ENCODE measurements around the gene RCVRN. TPM values are rescaled to one million over a fixed set of nuclear protein-coding genes. Genes with fewer than 3 reads are reported as not detected.
"Not testable (repeated sequence)": the region's sequence is repeated elsewhere in the genome, so short reads cannot be mapped to it uniquely, and the experiment has no call there.

Gene RCVRN
- total RNA-seq, 4 donors from 2014 or later = 0.42 to 1.9 (median 0.69) TPM

DNA sequence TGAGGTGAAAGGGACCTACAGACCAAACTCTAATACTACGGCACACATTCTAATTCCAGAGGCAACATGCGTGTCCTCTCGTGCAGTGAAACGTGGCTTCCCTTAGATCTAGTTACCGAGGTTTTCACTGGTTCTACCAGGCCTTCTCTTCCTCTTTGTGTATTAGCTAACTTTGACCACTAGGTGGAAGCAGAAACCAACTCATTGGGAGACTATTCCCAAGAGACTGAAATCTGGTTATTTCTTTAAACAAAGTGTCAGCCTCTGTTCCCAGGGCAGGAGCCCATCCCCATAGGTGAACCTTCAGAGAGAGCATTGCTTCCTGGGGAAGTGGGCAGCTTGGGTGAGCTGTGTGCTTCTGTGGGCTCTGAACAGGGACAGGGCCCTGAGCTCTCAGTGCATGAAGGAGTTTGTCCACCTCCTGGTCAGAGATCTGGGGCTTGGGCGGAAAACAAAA lies 19.7 kb upstream of the RCVRN start:
- Histone ChIP-seq H3K9me3 (no peaks in the 10 kb centered on the region), H3K4me3 (no peak overlapping the region), H3K27me3 (no peaks in the 10 kb centered on the region), H3K36me3 (peaks cover 17% of the 10 kb centered on the region), H3K27ac (no peak overlapping the region), H3K4me1 (no peaks in the 10 kb centered on the region)
- no peak for TF ChIP-seq EP300 (IDR thresholded peaks at IDR 0.05)
- TF ChIP-seq CTCF (IDR thresholded peaks at IDR 0.05) = peak; percentile 67 to 81
- 15% methylated on average over 6 of the region's 6 CpGs for WGBS
- DNase-seq (ENCODE audit: low spot score in 2 of 2) = no peak

DNA sequence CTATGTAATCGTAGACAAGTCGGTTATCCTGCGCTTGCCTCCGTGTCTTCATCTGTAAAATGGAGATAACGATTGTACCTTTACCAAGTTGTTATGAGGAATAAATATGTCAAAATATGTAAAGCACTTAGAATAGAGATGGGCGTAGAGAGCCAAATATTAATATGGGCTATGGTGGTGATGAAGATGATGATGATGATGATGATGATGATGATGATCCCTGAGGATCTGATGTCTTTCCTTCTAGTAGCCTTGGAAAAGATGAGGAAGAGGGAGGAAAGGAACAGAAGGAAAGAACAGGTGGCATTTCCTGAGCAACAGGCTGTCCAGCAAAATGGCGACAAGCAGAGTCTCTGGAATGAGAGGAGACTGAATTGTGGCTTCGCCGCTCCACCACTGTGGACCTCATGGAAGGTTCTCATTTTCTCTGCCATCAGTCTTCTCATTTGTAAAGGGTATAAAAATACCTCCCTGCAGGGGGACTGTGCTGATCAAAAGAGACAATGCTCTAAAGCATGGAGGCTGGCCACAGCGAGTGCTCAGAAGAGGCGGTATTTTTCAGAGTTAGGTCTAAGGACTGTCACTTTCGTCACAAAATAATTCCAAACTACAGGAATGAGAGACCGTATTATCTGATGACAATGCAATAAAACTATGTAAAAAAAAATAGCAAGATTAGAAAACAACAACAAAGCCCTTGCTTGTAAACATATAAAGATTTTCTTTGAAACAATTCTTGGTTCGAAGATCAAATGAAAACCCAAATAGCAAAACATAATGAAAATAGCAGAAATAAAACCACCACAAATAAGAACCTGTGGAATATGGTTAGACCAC lies 17.2 kb upstream of the RCVRN start:
- DNase-seq (ENCODE audit: low spot score in 2 of 2) = no peak
- WGBS = 90% methylated on average over 14 of the region's 14 CpGs
- no peaks in the 10 kb centered on the region for H3K4me1 ChIP-seq
- H3K27me3 ChIP-seq = no peaks in the 10 kb centered on the region
- no peaks in the 10 kb centered on the region for H3K9me3 ChIP-seq
- no peak overlapping the region for H3K4me3 ChIP-seq
- no peak overlapping the region for H3K27ac ChIP-seq
- peaks cover 35% of the 10 kb centered on the region for H3K36me3 ChIP-seq
- TF ChIP-seq POLR2AphosphoS5 (IDR thresholded peaks at IDR 0.05) (no peak), POLR2A (IDR thresholded peaks at IDR 0.05) (no peak)

DNA sequence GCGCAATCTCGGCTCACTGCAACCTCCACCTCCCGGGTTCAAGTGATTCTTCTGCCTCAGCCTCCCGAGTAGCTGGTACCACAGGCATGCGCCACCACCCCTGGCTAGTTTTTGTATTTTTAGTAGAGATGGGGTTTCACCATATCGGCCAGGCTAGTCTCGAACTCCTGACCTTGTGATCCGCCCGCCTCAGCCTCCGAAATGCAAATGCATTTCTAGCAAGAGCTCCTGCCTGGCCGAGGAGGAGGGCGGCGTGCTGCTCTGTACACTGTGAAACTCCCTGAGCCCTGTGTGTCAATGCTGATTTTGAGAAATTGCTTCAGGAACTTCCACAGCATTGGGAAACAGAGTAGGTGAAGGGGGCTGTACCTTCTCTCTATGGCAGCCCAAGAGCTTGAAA lies 16.1 kb upstream of the RCVRN start:
- not testable (repeated sequence) for H3K27ac ChIP-seq; H3K4me1 ChIP-seq; H3K4me3 ChIP-seq; DNase-seq (ENCODE audit: low spot score in 2 of 2); H3K27me3 ChIP-seq; H3K9me3 ChIP-seq
- peaks cover 40% of the 10 kb centered on the region for H3K36me3 ChIP-seq
- WGBS = 88% methylated on average over 13 of the region's 13 CpGs

DNA sequence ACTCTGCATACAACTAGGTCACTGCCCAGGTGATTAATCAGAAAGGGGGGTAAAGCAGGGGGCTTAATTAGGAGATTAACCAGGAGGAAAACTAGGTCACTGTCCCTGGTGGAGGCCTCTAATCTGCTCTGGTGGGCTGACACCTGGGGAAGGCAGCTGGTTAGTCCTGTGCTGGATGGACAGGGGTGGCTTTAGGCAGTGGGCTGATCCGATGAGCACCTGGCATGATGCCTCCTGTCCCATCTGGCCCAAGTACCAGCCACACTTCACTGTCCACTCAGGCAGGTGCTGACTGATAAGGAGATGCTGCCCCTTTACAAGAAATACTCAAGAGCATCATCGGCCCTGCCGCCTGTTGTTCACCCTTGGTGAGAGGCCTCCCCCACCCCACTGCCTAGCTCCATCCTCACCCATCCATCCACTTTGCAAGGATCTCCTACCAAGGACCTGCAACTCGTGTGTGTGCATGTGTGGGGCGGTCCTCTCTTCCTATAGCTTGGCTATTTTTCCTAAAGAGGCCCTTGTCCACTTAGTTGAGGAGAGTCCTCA lies 13.8 kb upstream of the RCVRN start:
- Histone ChIP-seq H3K27ac (no peak overlapping the region), H3K4me3 (no peak overlapping the region), H3K36me3 (peaks cover 58% of the 10 kb centered on the region)

DNA sequence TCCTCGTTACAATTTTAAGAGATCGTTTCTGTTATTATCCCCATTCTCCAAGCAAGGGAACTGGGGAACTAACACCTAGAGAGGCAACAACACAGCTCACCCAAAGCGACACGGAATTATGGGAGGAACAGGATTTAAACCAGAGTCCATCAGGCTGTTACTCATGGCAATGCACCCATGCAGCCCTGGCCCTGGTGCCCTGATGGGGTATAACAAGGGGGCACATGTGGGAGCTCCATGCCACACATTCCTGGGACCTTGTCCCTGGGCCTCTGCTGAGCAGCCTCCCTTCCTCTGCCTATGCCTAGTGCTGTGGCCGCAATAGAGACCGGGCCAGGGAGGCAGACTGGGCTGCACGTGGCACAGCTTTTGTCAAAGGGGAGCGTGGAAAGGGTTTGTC lies 13.3 kb upstream of the RCVRN start:
- no peak overlapping the region for H3K4me3 ChIP-seq
- WGBS = 96% methylated on average over 8 of the region's 8 CpGs
- no peak for TF ChIP-seq EP300 (IDR thresholded peaks at IDR 0.05)
- no peak for TF ChIP-seq CTCF (IDR thresholded peaks at IDR 0.05)
- no peak for TF ChIP-seq POLR2AphosphoS5 (IDR thresholded peaks at IDR 0.05)
- TF ChIP-seq POLR2A (IDR thresholded peaks at IDR 0.05) = no peak
- H3K4me1 ChIP-seq = no peaks in the 10 kb centered on the region
- H3K36me3 ChIP-seq = peaks cover 58% of the 10 kb centered on the region
- no peaks in the 10 kb centered on the region for H3K9me3 ChIP-seq
- H3K27me3 ChIP-seq = no peaks in the 10 kb centered on the region
- no peak overlapping the region for H3K27ac ChIP-seq
- DNase-seq (ENCODE audit: low spot score in 2 of 2) = no peak

More for the DNA sequence above, 13.8 kb upstream of the RCVRN start:
- 100% methylated on average over 4 of the region's 5 CpGs for WGBS
- TF ChIP-seq POLR2A (IDR thresholded peaks at IDR 0.05) (no peak), POLR2AphosphoS5 (IDR thresholded peaks at IDR 0.05) (no peak), EP300 (IDR thresholded peaks at IDR 0.05) (no peak), CTCF (IDR thresholded peaks at IDR 0.05) (no peak)
- DNase-seq (ENCODE audit: low spot score in 2 of 2) = no peak
- Histone ChIP-seq H3K4me1 (no peaks in the 10 kb centered on the region), H3K9me3 (no peaks in the 10 kb centered on the region), H3K27me3 (no peaks in the 10 kb centered on the region)

- WGBS = 89% methylated on average over 19 of the region's 19 CpGs
- H3K27me3 ChIP-seq = no peaks in the 10 kb centered on the region
- no peaks in the 10 kb centered on the region for H3K9me3 ChIP-seq
- TF ChIP-seq POLR2AphosphoS5 (IDR thresholded peaks at IDR 0.05) (no peak), CTCF (IDR thresholded peaks at IDR 0.05) (no peak)
- H3K27ac ChIP-seq = no peak overlapping the region
- H3K4me3 ChIP-seq = no peak overlapping the region
- peak in 1 of 2 donors; percentile 52 for DNase-seq (ENCODE audit: low spot score in 2 of 2)
- peaks cover 58% of the 10 kb centered on the region for H3K36me3 ChIP-seq
- no peaks in the 10 kb centered on the region for H3K4me1 ChIP-seq
These were observed 12.7 kb upstream of the RCVRN start for GRCh38 chr17:9917801-9918200.
